Measurements from ENCODE around the gene MARS1. TPM values are rescaled to one million over a fixed set of nuclear protein-coding genes. Genes with fewer than 3 reads are reported as not detected.

The MARS1 gene
- total and polyA plus RNA-seq, 2 experiments from 2014 or later, result 266 to 351 TPM

DNA sequence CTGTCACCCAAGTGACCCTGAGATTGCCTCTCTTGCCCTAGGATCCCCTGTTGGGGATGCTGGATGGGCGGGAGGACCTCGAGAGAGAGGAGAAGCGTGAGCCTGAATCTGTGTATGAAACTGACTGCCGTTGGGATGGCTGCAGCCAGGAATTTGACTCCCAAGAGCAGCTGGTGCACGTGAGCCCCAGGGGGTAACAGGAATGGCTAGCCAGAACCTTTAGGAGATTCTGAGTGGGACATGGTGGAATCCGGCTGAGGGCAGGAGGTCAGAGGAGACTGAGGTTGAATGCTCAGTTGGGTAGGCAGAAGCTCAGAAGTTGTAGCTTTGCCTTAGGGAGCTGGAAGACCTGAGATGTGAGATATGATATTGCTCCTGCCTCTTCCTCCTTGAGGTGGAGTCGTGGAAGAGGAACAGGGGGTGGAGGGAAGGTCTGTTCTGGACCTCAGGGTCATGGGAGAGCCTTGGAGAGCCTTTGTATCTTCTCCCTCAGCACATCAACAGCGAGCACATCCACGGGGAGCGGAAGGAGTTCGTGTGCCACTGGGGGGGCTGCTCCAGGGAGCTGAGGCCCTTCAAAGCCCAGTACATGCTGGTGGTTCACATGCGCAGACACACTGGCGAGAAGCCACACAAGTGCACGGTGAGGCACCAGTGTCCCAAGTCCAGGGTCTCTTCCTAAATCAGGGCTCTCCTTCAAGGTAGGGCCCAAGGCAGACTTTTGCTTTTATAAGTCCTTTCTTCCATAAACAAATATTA, 21.9 kb upstream of the MARS1 start:
- no peak overlapping the region; the same call in 1 of the 2 replicates for H3K27ac Mint-ChIP-seq
- ATAC-seq (no peak), DNase-seq (ENCODE audit: low spot score) (no peak)
- no peaks in the 10 kb centered on the region; the same call in 1 of the 2 replicates for H4K20me1 ChIP-seq (replicated peaks; ENCODE audit: insufficient read depth)
- H3K27ac ChIP-seq (ENCODE audit: low read depth), result no peak overlapping the region
- H3K4me1 ChIP-seq (ENCODE audit: insufficient read depth), result peaks cover 5% of the 10 kb centered on the region
- no peaks in the 10 kb centered on the region for H3K9me2 ChIP-seq (ENCODE audit: insufficient read depth)
- no peak overlapping the region; the same call in 2 of the 3 replicates for H3K4me3 Mint-ChIP-seq
- H3K36me3 ChIP-seq (ENCODE audit: insufficient read depth), result no peaks in the 10 kb centered on the region
- H3K36me3 Mint-ChIP-seq (ENCODE audit: low read depth), result peaks cover 13% of the 10 kb centered on the region; the same call in 2 of the 3 replicates
- no peaks in the 10 kb centered on the region; the same call in 2 of the 3 replicates for H3K9me3 Mint-ChIP-seq
- no peak overlapping the region for H3K4me3 ChIP-seq
- no peak overlapping the region for H3K4me2 ChIP-seq
- no peaks in the 10 kb centered on the region for H3K27me3 ChIP-seq (ENCODE audit: insufficient read depth)
- TF ChIP-seq EZH2 (IDR thresholded peaks at IDR 0.05; ENCODE audit: low read depth, unreplicated experiment) (no peak), ZNF331 (CRISPR knock-in tag; IDR thresholded peaks at IDR 0.05; ENCODE audit: low read depth) (no peak), EZH2phosphoT487 (IDR thresholded peaks at IDR 0.05; ENCODE audit: unreplicated experiment) (no peak), CREB1 (CRISPR knock-in tag; IDR thresholded peaks at IDR 0.05; ENCODE audit: low read depth) (no peak), JUNB (IDR thresholded peaks at IDR 0.05; ENCODE audit: unreplicated experiment) (no peak), CTCF (conservative IDR thresholded peaks at IDR 0.05; ENCODE audit: low read depth in 2 of 2) (no peak), POLR2AphosphoS5 (IDR thresholded peaks at IDR 0.05; ENCODE audit: low read depth) (no peak), ZNF114 (CRISPR knock-in tag; IDR thresholded peaks at IDR 0.05) (no peak), ZNF462 (CRISPR knock-in tag; IDR thresholded peaks at IDR 0.05) (no peak), NANOG (IDR thresholded peaks at IDR 0.05; ENCODE audit: borderline replicate concordance) (no peak)
- TF ChIP-seq, protein P1, sequence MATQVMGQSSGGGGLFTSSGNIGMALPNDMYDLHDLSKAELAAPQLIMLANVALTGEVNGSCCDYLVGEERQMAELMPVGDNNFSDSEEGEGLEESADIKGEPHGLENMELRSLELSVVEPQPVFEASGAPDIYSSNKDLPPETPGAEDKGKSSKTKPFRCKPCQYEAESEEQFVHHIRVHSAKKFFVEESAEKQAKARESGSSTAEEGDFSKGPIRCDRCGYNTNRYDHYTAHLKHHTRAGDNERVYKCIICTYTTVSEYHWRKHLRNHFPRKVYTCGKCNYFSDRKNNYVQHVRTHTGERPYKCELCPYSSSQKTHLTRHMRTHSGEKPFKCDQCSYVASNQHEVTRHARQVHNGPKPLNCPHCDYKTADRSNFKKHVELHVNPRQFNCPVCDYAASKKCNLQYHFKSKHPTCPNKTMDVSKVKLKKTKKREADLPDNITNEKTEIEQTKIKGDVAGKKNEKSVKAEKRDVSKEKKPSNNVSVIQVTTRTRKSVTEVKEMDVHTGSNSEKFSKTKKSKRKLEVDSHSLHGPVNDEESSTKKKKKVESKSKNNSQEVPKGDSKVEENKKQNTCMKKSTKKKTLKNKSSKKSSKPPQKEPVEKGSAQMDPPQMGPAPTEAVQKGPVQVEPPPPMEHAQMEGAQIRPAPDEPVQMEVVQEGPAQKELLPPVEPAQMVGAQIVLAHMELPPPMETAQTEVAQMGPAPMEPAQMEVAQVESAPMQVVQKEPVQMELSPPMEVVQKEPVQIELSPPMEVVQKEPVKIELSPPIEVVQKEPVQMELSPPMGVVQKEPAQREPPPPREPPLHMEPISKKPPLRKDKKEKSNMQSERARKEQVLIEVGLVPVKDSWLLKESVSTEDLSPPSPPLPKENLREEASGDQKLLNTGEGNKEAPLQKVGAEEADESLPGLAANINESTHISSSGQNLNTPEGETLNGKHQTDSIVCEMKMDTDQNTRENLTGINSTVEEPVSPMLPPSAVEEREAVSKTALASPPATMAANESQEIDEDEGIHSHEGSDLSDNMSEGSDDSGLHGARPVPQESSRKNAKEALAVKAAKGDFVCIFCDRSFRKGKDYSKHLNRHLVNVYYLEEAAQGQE (IDR thresholded peaks at IDR 0.05; ENCODE audit: unreplicated experiment), result no peak
- TF ChIP-seq, protein P2, sequence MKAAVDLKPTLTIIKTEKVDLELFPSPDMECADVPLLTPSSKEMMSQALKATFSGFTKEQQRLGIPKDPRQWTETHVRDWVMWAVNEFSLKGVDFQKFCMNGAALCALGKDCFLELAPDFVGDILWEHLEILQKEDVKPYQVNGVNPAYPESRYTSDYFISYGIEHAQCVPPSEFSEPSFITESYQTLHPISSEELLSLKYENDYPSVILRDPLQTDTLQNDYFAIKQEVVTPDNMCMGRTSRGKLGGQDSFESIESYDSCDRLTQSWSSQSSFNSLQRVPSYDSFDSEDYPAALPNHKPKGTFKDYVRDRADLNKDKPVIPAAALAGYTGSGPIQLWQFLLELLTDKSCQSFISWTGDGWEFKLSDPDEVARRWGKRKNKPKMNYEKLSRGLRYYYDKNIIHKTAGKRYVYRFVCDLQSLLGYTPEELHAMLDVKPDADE (IDR thresholded peaks at IDR 0.05), result no peak
- peaks cover 10% of the 10 kb centered on the region for H3F3A ChIP-seq (replicated peaks; ENCODE audit: low read depth)
- H3K4me1 Mint-ChIP-seq, result peaks cover 11% of the 10 kb centered on the region
- H3K27me3 Mint-ChIP-seq (ENCODE audit: insufficient read depth, low read depth, poor library complexity), result peaks cover 22% of the 10 kb centered on the region
- H3K79me2 ChIP-seq (replicated peaks; ENCODE audit: insufficient read depth), result no peaks in the 10 kb centered on the region
- H2AFZ ChIP-seq, result no peak overlapping the region

Data from GM23338 (cell line).